HFF-Myc (cell line): ENCODE data around the gene NADK.

Experiments used
- DNase-seq: peaks from one replicate; pipeline ENCODE4 v3.0.0-alpha.2; 2011; ENCODE audit warnings: low read depth; ENCODE audit errors: extremely low read depth
- H3K4me3 ChIP-seq: replicated peaks from 2 replicates; pipeline ENCODE4 v1.5.1; 2011; ENCODE audit warnings: low read depth, mild to moderate bottlenecking, control low read depth, low read length
- TF ChIP-seq, protein P1 (sequence below): IDR thresholded peaks from 2 replicates; pipeline ENCODE4 v1.5.1; 2012; ENCODE audit warnings: mild to moderate bottlenecking, low read depth, low read length, control low read depth; ENCODE audit errors: missing control alignments

Gene NADK

DNA sequence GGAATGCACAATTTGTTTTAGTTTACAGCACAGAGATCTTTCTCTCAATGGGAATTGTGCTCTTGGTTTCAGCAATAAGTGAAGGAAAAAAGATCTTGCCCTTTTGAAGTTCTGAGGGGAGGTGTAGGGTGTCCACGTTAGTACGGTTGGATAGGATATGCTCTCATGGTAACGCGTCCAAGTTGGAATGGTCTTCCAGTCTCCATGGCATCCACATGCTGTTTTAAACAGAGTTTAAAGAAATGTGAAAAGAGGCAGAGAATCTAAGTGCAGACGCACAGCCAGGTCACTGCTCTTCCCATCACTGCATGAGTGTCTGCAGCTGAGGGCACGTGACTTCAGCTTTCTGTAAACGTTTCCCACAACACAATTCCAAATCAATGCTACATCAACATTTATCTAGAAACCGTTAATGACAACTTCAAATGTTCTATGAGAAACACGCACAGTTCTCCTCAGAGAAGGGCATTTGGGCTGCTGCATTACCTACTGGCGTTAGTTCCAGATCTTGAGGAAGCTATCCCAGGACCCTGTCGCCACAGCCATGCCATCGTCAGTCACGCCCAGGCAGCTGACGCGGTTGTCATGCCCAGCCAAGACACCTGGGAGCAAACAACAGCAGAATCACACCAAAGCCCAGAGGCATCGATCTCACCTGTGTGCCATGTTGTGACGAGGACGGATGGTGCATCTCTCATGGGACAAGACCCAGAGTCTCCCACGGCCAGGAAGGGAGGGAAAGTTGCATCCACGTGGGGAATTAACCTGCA lies 8.8 kb upstream of the NADK start:
- DNase-seq: no peak
- TF ChIP-seq, protein P1, sequence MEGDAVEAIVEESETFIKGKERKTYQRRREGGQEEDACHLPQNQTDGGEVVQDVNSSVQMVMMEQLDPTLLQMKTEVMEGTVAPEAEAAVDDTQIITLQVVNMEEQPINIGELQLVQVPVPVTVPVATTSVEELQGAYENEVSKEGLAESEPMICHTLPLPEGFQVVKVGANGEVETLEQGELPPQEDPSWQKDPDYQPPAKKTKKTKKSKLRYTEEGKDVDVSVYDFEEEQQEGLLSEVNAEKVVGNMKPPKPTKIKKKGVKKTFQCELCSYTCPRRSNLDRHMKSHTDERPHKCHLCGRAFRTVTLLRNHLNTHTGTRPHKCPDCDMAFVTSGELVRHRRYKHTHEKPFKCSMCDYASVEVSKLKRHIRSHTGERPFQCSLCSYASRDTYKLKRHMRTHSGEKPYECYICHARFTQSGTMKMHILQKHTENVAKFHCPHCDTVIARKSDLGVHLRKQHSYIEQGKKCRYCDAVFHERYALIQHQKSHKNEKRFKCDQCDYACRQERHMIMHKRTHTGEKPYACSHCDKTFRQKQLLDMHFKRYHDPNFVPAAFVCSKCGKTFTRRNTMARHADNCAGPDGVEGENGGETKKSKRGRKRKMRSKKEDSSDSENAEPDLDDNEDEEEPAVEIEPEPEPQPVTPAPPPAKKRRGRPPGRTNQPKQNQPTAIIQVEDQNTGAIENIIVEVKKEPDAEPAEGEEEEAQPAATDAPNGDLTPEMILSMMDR: no peak
- H3K4me3 ChIP-seq: no peak overlapping the region

- no peak for DNase-seq
- TF ChIP-seq, protein P1: no peak
- H3K4me3 ChIP-seq: no peak overlapping the region
Measured at GRCh38 chr1:1785666-1786065, 7.4 kb upstream of the NADK start.

DNA sequence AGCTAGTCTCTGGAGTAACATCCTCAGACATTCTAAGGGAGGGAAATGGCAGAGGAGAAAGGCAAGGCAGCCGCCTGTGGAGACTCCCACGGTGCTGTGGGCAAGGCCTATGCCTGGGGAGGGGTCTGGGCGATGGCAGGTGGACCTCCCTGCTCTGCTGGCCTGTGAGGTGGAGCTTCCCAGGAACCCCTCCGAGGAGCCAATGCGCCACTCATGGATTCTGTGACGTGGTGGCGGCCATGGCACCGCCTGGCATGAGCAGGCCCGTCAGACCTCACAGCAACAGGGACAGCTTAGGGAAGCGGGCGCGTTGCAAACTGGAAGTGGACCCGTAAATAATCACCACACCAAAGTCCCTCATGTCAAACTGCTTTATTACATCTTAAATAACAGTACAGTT lies 6.7 kb upstream of the NADK start:
- no peak overlapping the region for H3K4me3 ChIP-seq
- TF ChIP-seq, protein P1: no peak
- DNase-seq: no peak

- no peak overlapping the region for H3K4me3 ChIP-seq
- TF ChIP-seq, protein P1: no peak
- DNase-seq: no peak
Measured at GRCh38 chr1:1783320-1783719, 5.0 kb upstream of the NADK start.

GRCh38 chr1:1782399-1783221 lies 4.3 kb upstream of the NADK start:
- no peak overlapping the region for H3K4me3 ChIP-seq
- DNase-seq: no peak
- TF ChIP-seq, protein P1: no peak

DNA sequence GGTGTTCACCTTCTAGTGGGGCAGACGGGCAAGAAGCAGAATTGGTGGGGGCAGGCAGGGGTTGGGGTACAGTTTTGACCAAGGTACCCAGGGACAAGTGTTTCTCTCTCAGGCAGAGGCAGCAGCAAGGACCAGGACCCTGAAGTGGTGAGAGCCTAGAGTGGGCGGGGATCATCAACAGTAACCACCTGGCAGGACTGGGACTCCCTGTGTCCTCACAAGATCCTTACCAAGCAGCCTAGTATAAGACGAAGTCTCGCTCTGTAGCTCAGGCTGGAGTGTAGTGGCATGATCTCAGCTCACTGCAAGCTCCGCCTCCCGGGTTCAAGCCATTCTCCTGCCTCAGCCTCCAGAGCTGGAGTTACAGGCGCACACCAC lies 3.2 kb upstream of the NADK start:
- no peak for DNase-seq

More for the DNA sequence above, 3.2 kb upstream of the NADK start:
- H3K4me3 ChIP-seq: no peak overlapping the region
- TF ChIP-seq, protein P1: no peak
